ENCODE results near the gene BCOR.

BCOR gene

DNA sequence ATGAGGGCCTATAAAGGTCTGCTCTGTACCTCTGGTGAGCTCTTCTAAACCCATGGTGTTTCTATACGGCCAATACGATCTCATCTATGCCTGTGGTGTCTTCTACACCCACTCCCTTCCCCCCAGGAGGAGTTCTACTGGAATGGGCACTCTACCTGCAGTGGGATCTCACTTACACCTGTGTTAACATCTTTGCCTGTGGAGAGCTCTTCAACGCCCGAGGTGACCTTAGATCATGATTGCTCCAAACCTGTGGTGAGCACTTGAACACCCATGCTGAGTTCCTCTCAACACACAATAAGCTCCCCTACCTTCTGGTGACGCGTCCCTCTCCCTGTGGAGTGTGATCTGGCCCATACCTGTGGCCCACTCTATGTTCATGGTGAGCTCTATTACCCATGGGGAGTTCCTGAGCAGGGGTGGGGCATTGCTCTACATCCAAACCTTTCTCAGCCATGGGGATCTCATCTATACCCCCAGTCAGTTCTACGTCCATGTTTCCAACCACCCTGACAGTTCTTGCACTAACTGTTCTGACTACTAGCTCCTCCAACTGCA is 48.6 kb downstream of the BCOR start:
- Histone ChIP-seq H3K27ac (no peak overlapping the region), H4K20me1 (no peaks in the 10 kb centered on the region), H3K27me3 (no peaks in the 10 kb centered on the region), H3K4me1 (no peaks in the 10 kb centered on the region), H3K36me3 (peaks cover 72% of the 10 kb centered on the region), H3K4me3 (no peak overlapping the region), H3K4me2 (no peak overlapping the region), H3K9ac (no peak overlapping the region), H3K9me3 (peaks cover 74% of the 10 kb centered on the region)
- TF ChIP-seq Cebpa-rat (IDR thresholded peaks at IDR 0.05), result no peak

DNA sequence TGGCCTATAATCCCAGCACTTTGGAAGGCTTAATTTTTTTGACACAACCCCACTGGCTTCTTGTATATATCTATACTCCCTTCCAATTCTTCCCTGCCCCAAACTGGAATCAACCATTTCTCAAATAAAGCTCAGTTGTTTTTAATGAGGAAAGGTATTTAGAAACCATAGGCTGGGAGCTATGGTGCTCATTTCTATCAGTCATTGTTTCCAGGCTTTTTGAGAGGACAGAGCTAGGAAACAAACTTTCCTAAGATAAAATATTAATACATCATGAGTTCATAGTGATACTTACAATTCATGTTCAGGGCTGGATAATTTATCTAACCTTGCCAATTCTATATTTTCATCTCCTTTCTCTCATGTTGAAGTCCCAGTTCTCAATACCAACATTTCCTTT is 50.3 kb downstream of the BCOR start:
- H3K9me3 ChIP-seq, result peaks cover 58% of the 10 kb centered on the region
- H3K4me2 ChIP-seq, result no peak overlapping the region
- no peaks in the 10 kb centered on the region for H4K20me1 ChIP-seq
- H3K27ac ChIP-seq, result no peak overlapping the region
- TF ChIP-seq Cebpa-rat (IDR thresholded peaks at IDR 0.05), result no peak
- H3K36me3 ChIP-seq, result peaks cover 55% of the 10 kb centered on the region
- H3K4me1 ChIP-seq, result 0 out of 2 replicates have a peak, but pooled peaks cover under 1% of the 10 kb centered on the region
- H3K4me3 ChIP-seq, result no peak overlapping the region
- no peak overlapping the region for H3K9ac ChIP-seq
- no peaks in the 10 kb centered on the region for H3K27me3 ChIP-seq

DNA sequence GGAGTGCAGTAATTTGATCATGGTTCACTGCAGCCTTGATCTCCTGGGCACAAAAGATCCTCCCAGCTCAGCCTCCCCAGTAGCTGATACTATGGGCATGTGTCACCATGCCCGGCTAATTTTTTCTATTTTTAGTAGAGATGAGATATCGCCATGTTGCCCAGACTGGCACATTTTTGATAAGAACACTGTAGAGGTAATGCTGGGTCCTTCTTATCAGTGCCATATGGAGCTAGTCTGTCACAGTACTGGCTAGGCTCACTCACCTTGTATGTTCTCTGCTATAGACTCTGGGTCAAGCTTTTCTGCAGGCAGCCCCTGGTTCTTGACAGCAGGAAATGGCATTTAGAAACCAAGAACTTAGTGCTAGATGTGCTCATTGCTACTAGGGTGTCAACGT is 53.9 kb downstream of the BCOR start:
- no peak overlapping the region for H3K9ac ChIP-seq
- no peak overlapping the region for H3K4me2 ChIP-seq
- H3K4me3 ChIP-seq, result no peak overlapping the region
- no peak for TF ChIP-seq Cebpa-rat (IDR thresholded peaks at IDR 0.05)
- H3K4me1 ChIP-seq, result peaks cover 34% of the 10 kb centered on the region
- no peaks in the 10 kb centered on the region for H3K27me3 ChIP-seq
- no peaks in the 10 kb centered on the region for H4K20me1 ChIP-seq
- H3K9me3 ChIP-seq, result peaks cover 22% of the 10 kb centered on the region
- H3K27ac ChIP-seq, result no peak overlapping the region
- H3K36me3 ChIP-seq, result peaks cover 20% of the 10 kb centered on the region

DNA sequence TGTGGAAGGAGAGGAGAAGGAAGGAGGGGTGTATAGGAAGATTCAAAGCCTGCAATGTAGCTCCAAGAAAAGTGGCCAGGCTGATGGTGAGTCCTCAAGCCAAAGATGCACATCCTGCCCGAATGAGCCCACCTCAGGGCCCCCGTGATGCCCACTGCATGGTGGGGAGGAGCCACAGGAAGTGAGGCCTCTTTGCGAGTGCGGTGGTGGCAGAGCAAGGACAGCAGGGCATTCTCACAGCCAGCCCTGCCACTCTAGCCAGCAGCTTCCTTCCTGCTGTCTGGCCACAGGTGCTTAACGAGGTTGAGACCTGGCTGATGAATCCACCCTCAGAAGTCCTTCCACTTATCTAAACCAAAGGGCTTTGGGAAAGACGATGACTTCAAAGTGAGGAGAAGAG is 55.8 kb downstream of the BCOR start:
- Histone ChIP-seq H3K27me3 (no peaks in the 10 kb centered on the region), H3K4me3 (no peak overlapping the region), H4K20me1 (no peaks in the 10 kb centered on the region), H3K36me3 (peaks cover under 1% of the 10 kb centered on the region; the same call in 1 of the 2 replicates), H3K9ac (no peak overlapping the region), H3K9me3 (peaks cover 19% of the 10 kb centered on the region), H3K4me1 (peaks cover 34% of the 10 kb centered on the region), H3K27ac (peak overlapping the region; percentile 55; the same call in 1 of the 2 replicates), H3K4me2 (peak overlapping the region; percentile 73)
- TF ChIP-seq Cebpa-rat (IDR thresholded peaks at IDR 0.05), result no peak

DNA sequence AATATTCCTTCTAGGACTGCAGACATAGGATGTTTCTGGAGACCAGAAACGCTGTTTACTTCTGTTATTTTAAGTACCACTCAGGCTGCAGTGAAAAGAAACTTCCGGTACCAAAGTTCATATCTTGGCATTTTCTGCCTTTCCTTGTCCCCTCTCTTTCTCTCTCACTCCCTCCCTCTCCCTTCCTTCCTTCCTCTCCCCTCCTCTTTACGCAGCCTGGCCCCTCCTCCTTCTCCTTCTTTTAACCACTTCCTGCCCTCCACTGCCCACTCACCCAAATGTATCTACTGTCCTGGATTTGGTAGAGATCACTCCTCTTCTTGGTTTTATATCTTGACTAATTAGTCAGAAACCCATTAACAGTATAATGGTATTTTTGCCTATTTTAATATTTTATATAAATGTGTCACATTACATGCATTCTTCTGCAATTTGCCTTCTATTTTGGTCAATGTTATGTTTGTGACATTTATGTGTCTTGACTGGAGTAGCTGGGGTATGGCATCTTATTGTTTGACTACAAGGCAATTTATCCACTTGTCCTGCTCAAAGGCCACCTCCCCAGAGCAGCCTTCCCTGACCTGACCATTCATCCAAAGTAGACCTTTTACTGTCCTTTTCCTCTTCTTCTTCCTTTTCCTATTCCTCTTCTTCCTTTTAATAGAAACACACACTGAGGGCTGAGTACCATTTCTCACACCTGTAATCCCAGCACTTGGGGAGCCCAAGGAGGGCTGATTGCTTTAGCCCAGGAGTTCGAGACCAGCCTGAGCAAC is 56.9 kb downstream of the BCOR start:
- Histone ChIP-seq H3K9me3 (peaks cover 21% of the 10 kb centered on the region), H4K20me1 (no peaks in the 10 kb centered on the region), H3K9ac (peak overlapping the region; percentile 32; the same call in 1 of the 2 replicates), H3K4me2 (peak overlapping the region; percentile 73), H3K4me3 (0 out of 2 replicates have a peak overlapping the region, but pooled peaks have one; percentile 11), H3K4me1 (peaks cover 36% of the 10 kb centered on the region), H3K27ac (peak overlapping the region; percentile 48; the same call in 1 of the 2 replicates), H3K36me3 (no peaks in the 10 kb centered on the region), H3K27me3 (no peaks in the 10 kb centered on the region)
- TF ChIP-seq Cebpa-rat (IDR thresholded peaks at IDR 0.05), result no peak

DNA sequence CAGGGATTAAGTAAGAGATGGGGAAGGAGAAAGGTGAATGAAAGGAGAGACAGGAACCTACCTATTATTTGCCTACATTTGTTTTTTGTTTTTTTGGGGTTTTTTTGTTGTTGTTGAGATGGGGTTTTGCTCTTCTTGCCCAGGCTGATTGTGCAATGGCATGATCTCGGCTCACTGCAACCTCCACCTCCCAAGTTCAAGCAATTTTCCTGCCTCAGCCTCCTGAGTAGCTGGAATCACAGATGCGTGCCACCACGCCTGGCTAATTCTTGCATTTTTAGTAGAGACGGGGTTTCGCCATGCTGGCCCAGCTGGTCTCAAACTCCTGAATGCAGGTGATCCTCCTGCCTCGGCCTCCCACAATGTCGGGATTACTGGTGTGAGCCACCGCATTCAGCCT is 57.9 kb downstream of the BCOR start:
- Histone ChIP-seq H3K9ac (no peak overlapping the region), H4K20me1 (no peaks in the 10 kb centered on the region), H3K4me1 (peaks cover 42% of the 10 kb centered on the region), H3K36me3 (no peaks in the 10 kb centered on the region), H3K27ac (peak overlapping the region; percentile 48; the same call in 1 of the 2 replicates), H3K4me2 (peak overlapping the region; percentile 73), H3K4me3 (no peak overlapping the region), H3K9me3 (peaks cover 18% of the 10 kb centered on the region), H3K27me3 (no peaks in the 10 kb centered on the region)
- TF ChIP-seq Cebpa-rat (IDR thresholded peaks at IDR 0.05), result peak; percentile 80

DNA sequence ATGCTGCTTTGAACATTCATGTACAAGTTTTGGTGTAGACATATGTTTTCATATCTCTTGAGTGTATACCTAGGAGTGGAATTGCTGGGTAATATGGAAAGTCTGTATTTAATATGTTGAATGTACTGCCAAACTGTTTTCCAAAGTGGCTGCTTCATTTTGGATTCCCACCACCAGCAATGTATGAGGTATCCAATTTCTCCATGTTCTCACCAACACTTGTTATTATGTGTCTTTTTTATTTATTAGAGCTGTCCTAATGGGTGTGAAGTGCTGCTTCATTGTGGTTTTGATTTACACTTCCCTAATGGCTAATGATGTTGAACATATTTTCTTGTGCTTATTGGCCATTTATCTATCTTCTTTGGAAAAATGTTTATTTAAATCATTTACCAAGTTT is 60.4 kb downstream of the BCOR start:
- Histone ChIP-seq H3K36me3 (no peaks in the 10 kb centered on the region), H3K27ac (no peak overlapping the region), H3K9ac (no peak overlapping the region), H3K9me3 (peaks cover 18% of the 10 kb centered on the region), H3K4me2 (no peak overlapping the region), H3K4me1 (peaks cover 41% of the 10 kb centered on the region), H4K20me1 (no peaks in the 10 kb centered on the region), H3K27me3 (no peaks in the 10 kb centered on the region), H3K4me3 (no peak overlapping the region)
- no peak for TF ChIP-seq Cebpa-rat (IDR thresholded peaks at IDR 0.05)

DNA sequence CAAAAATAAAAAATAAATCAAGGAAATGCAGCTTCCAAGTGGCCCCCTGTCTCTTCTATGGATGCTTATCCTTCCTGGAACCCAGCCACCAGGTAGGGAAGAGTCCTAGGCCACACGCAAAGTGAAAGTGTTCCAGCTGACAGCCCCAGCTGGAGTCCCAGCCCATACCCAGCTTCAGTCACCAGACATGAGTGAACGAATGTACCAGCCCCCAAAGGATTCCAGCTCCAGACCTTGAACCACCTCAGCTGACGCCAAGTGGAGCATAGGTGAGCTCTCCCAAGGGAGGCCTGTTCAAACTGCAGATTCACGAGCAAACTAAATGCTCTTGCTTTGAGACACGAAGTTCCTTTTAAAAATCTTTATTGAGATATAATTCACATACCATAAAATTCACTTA is 62.0 kb downstream of the BCOR start:
- TF ChIP-seq Cebpa-rat (IDR thresholded peaks at IDR 0.05), result no peak

DNA sequence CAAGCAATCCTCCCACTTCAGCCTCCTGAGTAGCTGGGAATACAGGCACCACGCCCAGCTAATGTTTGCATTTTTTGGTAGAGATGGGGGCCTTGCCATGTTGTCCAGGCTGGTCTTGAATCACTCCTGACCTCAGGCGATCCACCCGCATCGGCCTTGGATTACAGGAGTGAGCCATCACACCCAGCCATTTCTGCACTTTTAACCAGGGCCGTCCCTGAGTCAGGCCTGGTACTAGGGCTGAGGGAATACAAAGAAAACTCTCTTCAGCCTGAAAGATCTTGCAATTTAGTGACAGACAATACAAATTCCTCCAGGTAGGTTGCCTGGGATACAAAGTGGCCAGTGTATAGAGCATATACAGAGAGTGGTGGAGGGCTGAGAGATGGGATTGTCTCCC is 65.8 kb downstream of the BCOR start:
- Histone ChIP-seq H3K4me2 (no peak overlapping the region), H3K4me1 (peaks cover 8% of the 10 kb centered on the region), H3K27ac (no peak overlapping the region), H3K9ac (no peak overlapping the region), H3K9me3 (peaks cover 2% of the 10 kb centered on the region), H3K36me3 (no peaks in the 10 kb centered on the region), H3K27me3 (no peaks in the 10 kb centered on the region), H3K4me3 (no peak overlapping the region), H4K20me1 (no peaks in the 10 kb centered on the region)
- TF ChIP-seq Cebpa-rat (IDR thresholded peaks at IDR 0.05), result no peak

More for the DNA sequence above, 62.0 kb downstream of the BCOR start:
- Histone ChIP-seq H3K4me2 (0 out of 2 replicates have a peak overlapping the region, but pooled peaks have one; percentile 6), H3K4me3 (no peak overlapping the region), H3K36me3 (no peaks in the 10 kb centered on the region), H3K27ac (no peak overlapping the region), H4K20me1 (no peaks in the 10 kb centered on the region), H3K9me3 (peaks cover 18% of the 10 kb centered on the region), H3K9ac (no peak overlapping the region), H3K27me3 (no peaks in the 10 kb centered on the region), H3K4me1 (peaks cover 24% of the 10 kb centered on the region)

DNA sequence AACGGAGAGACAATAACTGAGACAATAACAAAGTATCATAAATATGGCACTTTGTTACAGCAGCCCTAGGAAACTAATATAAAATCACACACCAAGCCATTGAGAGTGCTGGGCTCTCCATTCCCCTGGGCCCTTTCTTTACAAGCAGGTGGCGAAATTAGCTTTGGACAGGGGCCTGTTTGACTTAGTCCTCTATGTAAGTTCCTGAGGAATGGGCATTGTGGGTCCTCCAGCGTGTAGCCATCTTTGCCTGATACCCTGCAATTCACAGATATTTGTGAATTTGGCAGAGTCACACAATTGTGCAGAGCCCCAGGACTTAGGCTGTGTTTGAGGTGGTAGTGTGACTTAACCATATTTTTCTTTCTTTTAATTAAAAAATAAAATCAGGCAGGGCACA is 67.6 kb downstream of the BCOR start:
- Histone ChIP-seq H3K4me3 (no peak overlapping the region), H3K4me1 (peaks cover 4% of the 10 kb centered on the region; the same call in 1 of the 2 replicates), H3K36me3 (no peaks in the 10 kb centered on the region), H3K27me3 (no peaks in the 10 kb centered on the region), H3K9me3 (no peaks in the 10 kb centered on the region), H3K9ac (no peak overlapping the region), H3K4me2 (no peak overlapping the region), H4K20me1 (no peaks in the 10 kb centered on the region), H3K27ac (no peak overlapping the region)
- no peak for TF ChIP-seq Cebpa-rat (IDR thresholded peaks at IDR 0.05)
